Midbrain (tissue), 1 donor: Measurements from ENCODE around the gene EXOC3L1.

Source experiments
- DNase-seq: peaks from one replicate; lab custom pipeline; 2025; lab: John Stamatoyannopoulos, UW

EXOC3L1 gene

GRCh38 chr16:67197704-67198103, 7.8 kb upstream of the EXOC3L1 start:
- DNase-seq: no peak

- no peak for DNase-seq
Observed at GRCh38 chr16:67196881-67197280, 6.9 kb upstream of the EXOC3L1 start.

- no peak for DNase-seq
Observed at GRCh38 chr16:67195676-67196075, 5.7 kb upstream of the EXOC3L1 start.

GRCh38 chr16:67194260-67194659, 4.3 kb upstream of the EXOC3L1 start:
- no peak for DNase-seq

- DNase-seq: no peak
Observed at GRCh38 chr16:67193536-67193935, 3.6 kb upstream of the EXOC3L1 start.

GRCh38 chr16:67192781-67193361, 2.9 kb upstream of the EXOC3L1 start:
- DNase-seq: no peak

- peak; percentile 96 for DNase-seq
Observed at GRCh38 chr16:67191995-67192681, 2.2 kb upstream of the EXOC3L1 start, which contains the start of gene E2F4. Gene E2F4 (plus strand): TSS chr16:67192155. CDS start chr16:67192228, 73 bp downstream.

GRCh38 chr16:67191411-67191994, 1.6 kb upstream of the EXOC3L1 start:
- DNase-seq: no peak

GRCh38 chr16:67190448-67191399, 788 bp upstream of the EXOC3L1 start:
- DNase-seq: no peak

GRCh38 chr16:67188798-67189197, 1.1 kb downstream of the EXOC3L1 start:
- DNase-seq: no peak

- no peak for DNase-seq
Observed at GRCh38 chr16:67188323-67188722, 1.6 kb downstream of the EXOC3L1 start.

- DNase-seq: no peak
Observed at GRCh38 chr16:67187175-67187890, 2.6 kb downstream of the EXOC3L1 start.

- no peak for DNase-seq
Observed at GRCh38 chr16:67186550-67186950, 3.4 kb downstream of the EXOC3L1 start.

GRCh38 chr16:67185651-67186134, 4.2 kb downstream of the EXOC3L1 start:
- DNase-seq: no peak

GRCh38 chr16:67184995-67185650, 4.8 kb downstream of the EXOC3L1 start:
- peak; percentile 84 for DNase-seq

- DNase-seq: no peak
Observed at GRCh38 chr16:67184453-67184994, 5.4 kb downstream of the EXOC3L1 start.

- peak; percentile 95 for DNase-seq
Observed at GRCh38 chr16:67183627-67184452, 6.1 kb downstream of the EXOC3L1 start, which contains the start of gene MATCAP1. Gene MATCAP1 (minus strand): TSS chr16:67183963. CDS start chr16:67180610, 3,353 bp downstream.

GRCh38 chr16:67183284-67183626, 6.7 kb downstream of the EXOC3L1 start:
- DNase-seq: no peak

GRCh38 chr16:67182288-67182687, 7.6 kb downstream of the EXOC3L1 start:
- DNase-seq: no peak

- DNase-seq: no peak
Observed at GRCh38 chr16:67181346-67181745, 8.6 kb downstream of the EXOC3L1 start.
